WTC11 (cell line): Measurements from ENCODE around the gene LDAF1. TPM values are rescaled to one million over a fixed set of nuclear protein-coding genes. Genes with fewer than 3 reads are reported as not detected.

Experiments used
- ATAC-seq: fragments of 200-7000 bp; cut with Tn5 transposase; 2 replicates; pipeline ENCODE4 v1.10.0; 2021; ENCODE audit warnings: mild to moderate bottlenecking, moderate library complexity
- CTCF ChIA-PET: fragments of 300-600 bp; sonication (Branson Sonifier 250); formaldehyde crosslinking; loops from one replicate; lab custom pipeline; 2021; ENCODE audit warnings: antibody characterized with exemption; lab: Charles Lee
- POLR2A ChIA-PET: fragments of 350-600 bp; sonication (Branson Sonifier 250); formaldehyde crosslinking; loops from one replicate; lab custom pipeline; 2021; ENCODE audit warnings: antibody characterized with exemption; lab: Charles Lee
- DNase-seq: peaks from one replicate; pipeline ENCODE4 v3.0.0; 2021; ENCODE audit warnings: low spot score
- H3K27ac Mint-ChIP-seq: 2 replicates; pipeline ENCODE4 v1.8.0; 2021; ENCODE audit warnings: mixed read lengths
- H3K27me3 Mint-ChIP-seq: 2 replicates; pipeline ENCODE4 v1.8.0; 2021; ENCODE audit warnings: low read depth, mild to moderate bottlenecking, moderate library complexity, mixed read lengths
- H3K36me3 Mint-ChIP-seq: 2 replicates; pipeline ENCODE4 v1.8.0; 2021; ENCODE audit warnings: mixed read lengths
- H3K4me1 Mint-ChIP-seq: 2 replicates; pipeline ENCODE4 v1.8.0; 2022; ENCODE audit warnings: mixed read lengths
- H3K4me3 Mint-ChIP-seq: 2 replicates; pipeline ENCODE4 v1.8.0; 2021; ENCODE audit warnings: mild to moderate bottlenecking, moderate library complexity, mixed read lengths
- H3K9me3 Mint-ChIP-seq: 2 replicates; pipeline ENCODE4 v1.8.0; 2021; ENCODE audit warnings: mixed read lengths
- ATF3 ChIP-seq: sonication (generic); formaldehyde crosslinking; conservative IDR thresholded peaks from 2 replicates; pipeline ENCODE4 v1.8.1; 2022; ENCODE audit warnings: mild to moderate bottlenecking, missing genetic modification reagents
- E2F1 ChIP-seq: sonication (generic); formaldehyde crosslinking; IDR thresholded peaks from 2 replicates; pipeline ENCODE4 v1.8.0; 2022; ENCODE audit warnings: mild to moderate bottlenecking, missing genetic modification reagents
- IRF2 ChIP-seq: sonication (generic); formaldehyde crosslinking; IDR thresholded peaks from 2 replicates; pipeline ENCODE4 v1.8.0; 2022; ENCODE audit warnings: low read depth, missing genetic modification reagents, borderline replicate concordance
- JAZF1 ChIP-seq: fragments of 250-450 bp; sonication (Bioruptor Pico); IDR thresholded peaks from 2 replicates; pipeline ENCODE4 v1.9.0; 2021; ENCODE audit warnings: moderate library complexity, mild to moderate bottlenecking, inconsistent platforms
- NFYB ChIP-seq: sonication (generic); formaldehyde crosslinking; conservative IDR thresholded peaks from 2 replicates; pipeline ENCODE4 v1.8.0; 2022; ENCODE audit warnings: low read depth, missing genetic modification reagents
- NR1H2 ChIP-seq: sonication (generic); formaldehyde crosslinking; IDR thresholded peaks from 2 replicates; pipeline ENCODE4 v1.9.0; 2021; ENCODE audit warnings: mild to moderate bottlenecking, moderate library complexity, missing genetic modification reagents
- NR2C2 ChIP-seq: sonication (generic); formaldehyde crosslinking; IDR thresholded peaks from 2 replicates; pipeline ENCODE4 v1.8.0; 2022; ENCODE audit warnings: mild to moderate bottlenecking, missing genetic modification reagents
- SMAD4 ChIP-seq: sonication (generic); formaldehyde crosslinking; IDR thresholded peaks from 2 replicates; pipeline ENCODE4 v1.8.0; 2022; ENCODE audit warnings: mild to moderate bottlenecking, missing genetic modification reagents
- SOX15 ChIP-seq: fragments of 250-450 bp; sonication (Bioruptor Pico); IDR thresholded peaks from 2 replicates; pipeline ENCODE4 v1.9.0; 2021; ENCODE audit warnings: mild to moderate bottlenecking
- TEAD1 ChIP-seq: sonication (generic); formaldehyde crosslinking; IDR thresholded peaks from 2 replicates; pipeline ENCODE4 v1.8.0; 2022; ENCODE audit warnings: mild to moderate bottlenecking, missing genetic modification reagents
- ZNF232 ChIP-seq: sonication (generic); formaldehyde crosslinking; IDR thresholded peaks from 2 replicates; pipeline ENCODE4 v1.8.0; 2022; ENCODE audit warnings: mild to moderate bottlenecking, missing genetic modification reagents
- ZNF416 ChIP-seq: fragments of 250-450 bp; sonication (Bioruptor Pico); IDR thresholded peaks from 2 replicates; pipeline ENCODE4 v1.9.0; 2021; ENCODE audit warnings: mild to moderate bottlenecking, inconsistent platforms
- ZNF425 ChIP-seq: fragments of 250-450 bp; sonication (Bioruptor Pico); conservative IDR thresholded peaks from 2 replicates; pipeline ENCODE4 v1.9.0; 2021; ENCODE audit warnings: mild to moderate bottlenecking
- total RNA-seq: library from RNA; stranded (reverse); gene quantifications from 3 replicates; pipeline ENCODE4 v1.2.3, GENCODE V29; 2021
- TF ChIP-seq, protein P1 (sequence below): sonication (generic); formaldehyde crosslinking; IDR thresholded peaks from 2 replicates; pipeline ENCODE4 v1.8.1; 2023; ENCODE audit warnings: mild to moderate bottlenecking, missing genetic modification reagents
- TF ChIP-seq, protein P2 (sequence below): sonication (generic); formaldehyde crosslinking; IDR thresholded peaks from 2 replicates; pipeline ENCODE4 v1.8.1; 2022; ENCODE audit warnings: mild to moderate bottlenecking, missing genetic modification reagents, moderate library complexity, borderline replicate concordance
- TF ChIP-seq, protein P3 (sequence below): sonication (generic); formaldehyde crosslinking; IDR thresholded peaks from 2 replicates; pipeline ENCODE4 v1.8.0; 2023; ENCODE audit warnings: missing genetic modification reagents
- TF ChIP-seq, protein P4 (sequence below): sonication (generic); formaldehyde crosslinking; IDR thresholded peaks from 2 replicates; pipeline ENCODE4 v1.8.1; 2023; ENCODE audit warnings: mild to moderate bottlenecking, missing genetic modification reagents, moderate library complexity
- TF ChIP-seq, protein P5 (sequence below): sonication (generic); formaldehyde crosslinking; IDR thresholded peaks from 2 replicates; pipeline ENCODE4 v1.8.0; 2023; ENCODE audit warnings: missing genetic modification reagents, mild to moderate bottlenecking, borderline replicate concordance
- TF ChIP-seq, protein P6 (sequence below): sonication (generic); formaldehyde crosslinking; IDR thresholded peaks from 2 replicates; pipeline ENCODE4 v1.8.1; 2023; ENCODE audit warnings: mild to moderate bottlenecking, moderate library complexity, missing genetic modification reagents

Gene LDAF1
- total RNA-seq, 1 experiment from 2014 or later: 42.8 TPM

- no peak for DNase-seq
- H3K27me3 Mint-ChIP-seq: no peaks in the 10 kb centered on the region; the same call in 1 of the 2 replicates
- CTCF ChIA-PET: interaction anchor here (0.6 to 0.9 kb wide), 2 partner anchors 60 to 89 kb away, joined by 3 read pairs; no protein-coding TSS in a partner anchor
- no peak within 1 kb of the TSS for H3K4me3 Mint-ChIP-seq
- no peaks in the 10 kb centered on the region for H3K36me3 Mint-ChIP-seq
- ATAC-seq: peak; percentile 48
- TF ChIP-seq ZNF416 (no peak), SMAD4 (CRISPR knock-in tag) (no peak), TEAD1 (CRISPR knock-in tag) (no peak), JAZF1 (CRISPR knock-in tag) (no peak), ATF3 (CRISPR knock-in tag) (no peak), IRF2 (CRISPR knock-in tag) (no peak), NFYB (CRISPR knock-in tag) (no peak), ZNF232 (no peak), E2F1 (CRISPR knock-in tag) (no peak), ZNF425 (CRISPR knock-in tag) (no peak), NR1H2 (CRISPR knock-in tag) (no peak), SOX15 (CRISPR knock-in tag) (no peak), NR2C2 (CRISPR knock-in tag) (no peak)
- TF ChIP-seq, protein P1, sequence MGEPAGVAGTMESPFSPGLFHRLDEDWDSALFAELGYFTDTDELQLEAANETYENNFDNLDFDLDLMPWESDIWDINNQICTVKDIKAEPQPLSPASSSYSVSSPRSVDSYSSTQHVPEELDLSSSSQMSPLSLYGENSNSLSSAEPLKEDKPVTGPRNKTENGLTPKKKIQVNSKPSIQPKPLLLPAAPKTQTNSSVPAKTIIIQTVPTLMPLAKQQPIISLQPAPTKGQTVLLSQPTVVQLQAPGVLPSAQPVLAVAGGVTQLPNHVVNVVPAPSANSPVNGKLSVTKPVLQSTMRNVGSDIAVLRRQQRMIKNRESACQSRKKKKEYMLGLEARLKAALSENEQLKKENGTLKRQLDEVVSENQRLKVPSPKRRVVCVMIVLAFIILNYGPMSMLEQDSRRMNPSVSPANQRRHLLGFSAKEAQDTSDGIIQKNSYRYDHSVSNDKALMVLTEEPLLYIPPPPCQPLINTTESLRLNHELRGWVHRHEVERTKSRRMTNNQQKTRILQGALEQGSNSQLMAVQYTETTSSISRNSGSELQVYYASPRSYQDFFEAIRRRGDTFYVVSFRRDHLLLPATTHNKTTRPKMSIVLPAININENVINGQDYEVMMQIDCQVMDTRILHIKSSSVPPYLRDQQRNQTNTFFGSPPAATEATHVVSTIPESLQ: no peak
- TF ChIP-seq, protein P2, sequence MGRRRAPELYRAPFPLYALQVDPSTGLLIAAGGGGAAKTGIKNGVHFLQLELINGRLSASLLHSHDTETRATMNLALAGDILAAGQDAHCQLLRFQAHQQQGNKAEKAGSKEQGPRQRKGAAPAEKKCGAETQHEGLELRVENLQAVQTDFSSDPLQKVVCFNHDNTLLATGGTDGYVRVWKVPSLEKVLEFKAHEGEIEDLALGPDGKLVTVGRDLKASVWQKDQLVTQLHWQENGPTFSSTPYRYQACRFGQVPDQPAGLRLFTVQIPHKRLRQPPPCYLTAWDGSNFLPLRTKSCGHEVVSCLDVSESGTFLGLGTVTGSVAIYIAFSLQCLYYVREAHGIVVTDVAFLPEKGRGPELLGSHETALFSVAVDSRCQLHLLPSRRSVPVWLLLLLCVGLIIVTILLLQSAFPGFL: no peak
- TF ChIP-seq, protein P3, sequence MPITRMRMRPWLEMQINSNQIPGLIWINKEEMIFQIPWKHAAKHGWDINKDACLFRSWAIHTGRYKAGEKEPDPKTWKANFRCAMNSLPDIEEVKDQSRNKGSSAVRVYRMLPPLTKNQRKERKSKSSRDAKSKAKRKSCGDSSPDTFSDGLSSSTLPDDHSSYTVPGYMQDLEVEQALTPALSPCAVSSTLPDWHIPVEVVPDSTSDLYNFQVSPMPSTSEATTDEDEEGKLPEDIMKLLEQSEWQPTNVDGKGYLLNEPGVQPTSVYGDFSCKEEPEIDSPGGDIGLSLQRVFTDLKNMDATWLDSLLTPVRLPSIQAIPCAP: no peak
- TF ChIP-seq, protein P4, sequence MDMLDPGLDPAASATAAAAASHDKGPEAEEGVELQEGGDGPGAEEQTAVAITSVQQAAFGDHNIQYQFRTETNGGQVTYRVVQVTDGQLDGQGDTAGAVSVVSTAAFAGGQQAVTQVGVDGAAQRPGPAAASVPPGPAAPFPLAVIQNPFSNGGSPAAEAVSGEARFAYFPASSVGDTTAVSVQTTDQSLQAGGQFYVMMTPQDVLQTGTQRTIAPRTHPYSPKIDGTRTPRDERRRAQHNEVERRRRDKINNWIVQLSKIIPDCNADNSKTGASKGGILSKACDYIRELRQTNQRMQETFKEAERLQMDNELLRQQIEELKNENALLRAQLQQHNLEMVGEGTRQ (CRISPR knock-in tag): no peak
- TF ChIP-seq, protein P5, sequence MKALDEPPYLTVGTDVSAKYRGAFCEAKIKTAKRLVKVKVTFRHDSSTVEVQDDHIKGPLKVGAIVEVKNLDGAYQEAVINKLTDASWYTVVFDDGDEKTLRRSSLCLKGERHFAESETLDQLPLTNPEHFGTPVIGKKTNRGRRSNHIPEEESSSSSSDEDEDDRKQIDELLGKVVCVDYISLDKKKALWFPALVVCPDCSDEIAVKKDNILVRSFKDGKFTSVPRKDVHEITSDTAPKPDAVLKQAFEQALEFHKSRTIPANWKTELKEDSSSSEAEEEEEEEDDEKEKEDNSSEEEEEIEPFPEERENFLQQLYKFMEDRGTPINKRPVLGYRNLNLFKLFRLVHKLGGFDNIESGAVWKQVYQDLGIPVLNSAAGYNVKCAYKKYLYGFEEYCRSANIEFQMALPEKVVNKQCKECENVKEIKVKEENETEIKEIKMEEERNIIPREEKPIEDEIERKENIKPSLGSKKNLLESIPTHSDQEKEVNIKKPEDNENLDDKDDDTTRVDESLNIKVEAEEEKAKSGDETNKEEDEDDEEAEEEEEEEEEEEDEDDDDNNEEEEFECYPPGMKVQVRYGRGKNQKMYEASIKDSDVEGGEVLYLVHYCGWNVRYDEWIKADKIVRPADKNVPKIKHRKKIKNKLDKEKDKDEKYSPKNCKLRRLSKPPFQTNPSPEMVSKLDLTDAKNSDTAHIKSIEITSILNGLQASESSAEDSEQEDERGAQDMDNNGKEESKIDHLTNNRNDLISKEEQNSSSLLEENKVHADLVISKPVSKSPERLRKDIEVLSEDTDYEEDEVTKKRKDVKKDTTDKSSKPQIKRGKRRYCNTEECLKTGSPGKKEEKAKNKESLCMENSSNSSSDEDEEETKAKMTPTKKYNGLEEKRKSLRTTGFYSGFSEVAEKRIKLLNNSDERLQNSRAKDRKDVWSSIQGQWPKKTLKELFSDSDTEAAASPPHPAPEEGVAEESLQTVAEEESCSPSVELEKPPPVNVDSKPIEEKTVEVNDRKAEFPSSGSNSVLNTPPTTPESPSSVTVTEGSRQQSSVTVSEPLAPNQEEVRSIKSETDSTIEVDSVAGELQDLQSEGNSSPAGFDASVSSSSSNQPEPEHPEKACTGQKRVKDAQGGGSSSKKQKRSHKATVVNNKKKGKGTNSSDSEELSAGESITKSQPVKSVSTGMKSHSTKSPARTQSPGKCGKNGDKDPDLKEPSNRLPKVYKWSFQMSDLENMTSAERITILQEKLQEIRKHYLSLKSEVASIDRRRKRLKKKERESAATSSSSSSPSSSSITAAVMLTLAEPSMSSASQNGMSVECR: no peak
- TF ChIP-seq, protein P6, sequence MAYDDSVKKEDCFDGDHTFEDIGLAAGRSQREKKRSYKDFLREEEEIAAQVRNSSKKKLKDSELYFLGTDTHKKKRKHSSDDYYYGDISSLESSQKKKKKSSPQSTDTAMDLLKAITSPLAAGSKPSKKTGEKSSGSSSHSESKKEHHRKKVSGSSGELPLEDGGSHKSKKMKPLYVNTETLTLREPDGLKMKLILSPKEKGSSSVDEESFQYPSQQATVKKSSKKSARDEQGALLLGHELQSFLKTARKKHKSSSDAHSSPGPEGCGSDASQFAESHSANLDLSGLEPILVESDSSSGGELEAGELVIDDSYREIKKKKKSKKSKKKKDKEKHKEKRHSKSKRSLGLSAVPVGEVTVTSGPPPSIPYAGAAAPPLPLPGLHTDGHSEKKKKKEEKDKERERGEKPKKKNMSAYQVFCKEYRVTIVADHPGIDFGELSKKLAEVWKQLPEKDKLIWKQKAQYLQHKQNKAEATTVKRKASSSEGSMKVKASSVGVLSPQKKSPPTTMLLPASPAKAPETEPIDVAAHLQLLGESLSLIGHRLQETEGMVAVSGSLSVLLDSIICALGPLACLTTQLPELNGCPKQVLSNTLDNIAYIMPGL: no peak
- H3K27ac Mint-ChIP-seq: no peak within 1 kb of the TSS
- peaks cover 10% of the 10 kb centered on the region; the same call in 1 of the 2 replicates for H3K4me1 Mint-ChIP-seq
- peaks cover 3% of the 10 kb centered on the region for H3K9me3 Mint-ChIP-seq
- POLR2A ChIA-PET: no interaction called here
Measured at GRCh38 chr16:21211486-21211885, 53.0 kb downstream of the LDAF1 start, which contains the start of gene ZP2. TSS of gene ZP2 (minus strand) at chr16:21211574. CDS start at chr16:21211547, 27 bp downstream.
